Central memory CD8-positive, alpha-beta T cell (primary cell): ENCODE measurements around the gene GLCE.
"Not testable (repeated sequence)": the region's sequence is repeated elsewhere in the genome, so short reads cannot be mapped to it uniquely, and the experiment has no call there.

Experiments
- ATAC-seq: fragments of 150-1000 bp; cut with Tn5 transposase; replicated peaks from 2 replicates; pipeline ENCODE4 v1.10.0; 2022; ENCODE audit warnings: mild to moderate bottlenecking, moderate FRiP score, moderate number of reproducible peaks; ENCODE audit not compliant: poor library complexity, severe bottlenecking; ENCODE audit errors: extremely low read depth
- DNase-seq, 2 donors: peaks; one replicate each; pipeline ENCODE4 v3.0.0; 2021; ENCODE audit warnings: low spot score in 2 of 2
- H3K27ac Mint-ChIP-seq: one replicate; pipeline ENCODE4 v1.8.0; 2022; ENCODE audit warnings: low read depth, mild to moderate bottlenecking, moderate library complexity, mixed read lengths
- H3K27me3 Mint-ChIP-seq: one replicate; pipeline ENCODE4 v1.8.0; 2022; ENCODE audit warnings: mixed read lengths
- H3K36me3 Mint-ChIP-seq: one replicate; pipeline ENCODE4 v1.8.0; 2022; ENCODE audit warnings: mild to moderate bottlenecking, moderate library complexity, mixed read lengths; ENCODE audit not compliant: insufficient read depth
- H3K4me1 Mint-ChIP-seq: one replicate; pipeline ENCODE4 v1.8.0; 2022; ENCODE audit warnings: mixed read lengths
- H3K4me3 Mint-ChIP-seq: one replicate; pipeline ENCODE4 v1.8.0; 2022; ENCODE audit warnings: mild to moderate bottlenecking, moderate library complexity, mixed read lengths
- H3K9me3 Mint-ChIP-seq: one replicate; pipeline ENCODE4 v1.8.0; 2022; ENCODE audit warnings: mixed read lengths

Gene GLCE

GRCh38 chr15:69143756-69144436 lies 16.5 kb upstream of the GLCE start:
- Mint-ChIP-seq H3K4me3 (no peak overlapping the region), H3K27me3 (peaks cover 87% of the 10 kb centered on the region), H3K27ac (no peak overlapping the region), H3K9me3 (no peaks in the 10 kb centered on the region), H3K36me3 (no peaks in the 10 kb centered on the region), H3K4me1 (no peaks in the 10 kb centered on the region)
- no peak for ATAC-seq
- DNase-seq, result no peak

- no peaks in the 10 kb centered on the region for H3K36me3 Mint-ChIP-seq
- DNase-seq, result no peak
- no peak overlapping the region for H3K4me3 Mint-ChIP-seq
- no peak overlapping the region for H3K27ac Mint-ChIP-seq
- peaks cover 87% of the 10 kb centered on the region for H3K27me3 Mint-ChIP-seq
- H3K4me1 Mint-ChIP-seq, result no peaks in the 10 kb centered on the region
- no peaks in the 10 kb centered on the region for H3K9me3 Mint-ChIP-seq
- ATAC-seq, result no peak
These were observed 15.9 kb upstream of the GLCE start for GRCh38 chr15:69144530-69144929.

- H3K27me3 Mint-ChIP-seq, result peaks cover 87% of the 10 kb centered on the region
- no peak overlapping the region for H3K27ac Mint-ChIP-seq
- DNase-seq, result no peak
- no peaks in the 10 kb centered on the region for H3K36me3 Mint-ChIP-seq
- H3K9me3 Mint-ChIP-seq, result no peaks in the 10 kb centered on the region
- no peak overlapping the region for H3K4me3 Mint-ChIP-seq
- no peaks in the 10 kb centered on the region for H3K4me1 Mint-ChIP-seq
- no peak for ATAC-seq
These were observed 15.2 kb upstream of the GLCE start for GRCh38 chr15:69145149-69145693.

GRCh38 chr15:69145694-69146492 lies 14.5 kb upstream of the GLCE start:
- Mint-ChIP-seq H3K36me3 (no peaks in the 10 kb centered on the region), H3K9me3 (no peaks in the 10 kb centered on the region), H3K4me3 (no peak overlapping the region), H3K4me1 (no peaks in the 10 kb centered on the region), H3K27me3 (peaks cover 87% of the 10 kb centered on the region), H3K27ac (no peak overlapping the region)
- DNase-seq (no peak), ATAC-seq (no peak)

GRCh38 chr15:69146724-69147435 lies 13.6 kb upstream of the GLCE start:
- Mint-ChIP-seq H3K4me3 (no peak overlapping the region), H3K36me3 (no peaks in the 10 kb centered on the region), H3K27ac (no peak overlapping the region), H3K27me3 (peaks cover 94% of the 10 kb centered on the region), H3K4me1 (no peaks in the 10 kb centered on the region), H3K9me3 (no peaks in the 10 kb centered on the region)
- ATAC-seq, result no peak
- DNase-seq, result no peak

- Mint-ChIP-seq H3K36me3 (no peaks in the 10 kb centered on the region), H3K4me1 (no peaks in the 10 kb centered on the region), H3K4me3 (no peak overlapping the region), H3K9me3 (no peaks in the 10 kb centered on the region), H3K27ac (no peak overlapping the region), H3K27me3 (peaks cover 94% of the 10 kb centered on the region)
- no peak for DNase-seq
- ATAC-seq, result no peak
These were observed 12.0 kb upstream of the GLCE start for GRCh38 chr15:69148465-69148864.

- Mint-ChIP-seq H3K27me3 (peaks cover 94% of the 10 kb centered on the region), H3K9me3 (no peaks in the 10 kb centered on the region), H3K27ac (no peak overlapping the region), H3K4me3 (no peak overlapping the region), H3K36me3 (no peaks in the 10 kb centered on the region), H3K4me1 (no peaks in the 10 kb centered on the region)
- ATAC-seq (no peak), DNase-seq (no peak)
These were observed 11.3 kb upstream of the GLCE start for GRCh38 chr15:69149163-69149562.

GRCh38 chr15:69149803-69150202 lies 10.6 kb upstream of the GLCE start:
- DNase-seq, result no peak
- H3K4me3 Mint-ChIP-seq, result no peak overlapping the region
- H3K27me3 Mint-ChIP-seq, result peaks cover 97% of the 10 kb centered on the region

GRCh38 chr15:69150336-69150735 lies 10.1 kb upstream of the GLCE start:
- Mint-ChIP-seq H3K9me3 (no peaks in the 10 kb centered on the region), H3K27ac (no peak overlapping the region), H3K27me3 (peaks cover 99% of the 10 kb centered on the region), H3K4me3 (no peak overlapping the region), H3K4me1 (no peaks in the 10 kb centered on the region), H3K36me3 (no peaks in the 10 kb centered on the region)
- DNase-seq (no peak), ATAC-seq (no peak)

More at GRCh38 chr15:69149803-69150202, 10.6 kb upstream of the GLCE start:
- H3K27ac Mint-ChIP-seq, result no peak overlapping the region
- no peak for ATAC-seq
- H3K36me3 Mint-ChIP-seq, result no peaks in the 10 kb centered on the region
- H3K4me1 Mint-ChIP-seq, result no peaks in the 10 kb centered on the region
- H3K9me3 Mint-ChIP-seq, result no peaks in the 10 kb centered on the region

- DNase-seq, result no peak
- Mint-ChIP-seq H3K27ac (no peak overlapping the region), H3K9me3 (no peaks in the 10 kb centered on the region), H3K4me3 (no peak overlapping the region), H3K36me3 (no peaks in the 10 kb centered on the region), H3K4me1 (no peaks in the 10 kb centered on the region), H3K27me3 (peaks cover 94% of the 10 kb centered on the region)
- no peak for ATAC-seq
These were observed 9.6 kb upstream of the GLCE start for GRCh38 chr15:69150841-69151240.

GRCh38 chr15:69153046-69153445 lies 7.4 kb upstream of the GLCE start:
- ATAC-seq (no peak), DNase-seq (no peak)
- H3K4me3 Mint-ChIP-seq, result no peak overlapping the region
- H3K27me3 Mint-ChIP-seq, result peaks cover 72% of the 10 kb centered on the region
- H3K36me3 Mint-ChIP-seq, result no peaks in the 10 kb centered on the region
- no peak overlapping the region for H3K27ac Mint-ChIP-seq
- no peaks in the 10 kb centered on the region for H3K4me1 Mint-ChIP-seq
- no peaks in the 10 kb centered on the region for H3K9me3 Mint-ChIP-seq

GRCh38 chr15:69153587-69153986 lies 6.8 kb upstream of the GLCE start:
- not testable (repeated sequence) for H3K36me3 Mint-ChIP-seq, DNase-seq, H3K4me3 Mint-ChIP-seq, H3K9me3 Mint-ChIP-seq, ATAC-seq, H3K27ac Mint-ChIP-seq, H3K4me1 Mint-ChIP-seq
- H3K27me3 Mint-ChIP-seq, result peaks cover 66% of the 10 kb centered on the region
